Suppressor macrophage treated with lipopolysaccharide for 4 hours (primary cell): Measurements from ENCODE around the gene RARS1.
A peak's percentile ranks its signal among the peaks of the same experiment; 100 is the strongest.
"Not testable (repeated sequence)": the region's sequence is repeated elsewhere in the genome, so short reads cannot be mapped to it uniquely, and the experiment has no call there.

ENCODE experiments used
- DNase-seq: peaks from one replicate; pipeline ENCODE4 v3.0.0-alpha.2; 2020

RARS1 gene

DNA sequence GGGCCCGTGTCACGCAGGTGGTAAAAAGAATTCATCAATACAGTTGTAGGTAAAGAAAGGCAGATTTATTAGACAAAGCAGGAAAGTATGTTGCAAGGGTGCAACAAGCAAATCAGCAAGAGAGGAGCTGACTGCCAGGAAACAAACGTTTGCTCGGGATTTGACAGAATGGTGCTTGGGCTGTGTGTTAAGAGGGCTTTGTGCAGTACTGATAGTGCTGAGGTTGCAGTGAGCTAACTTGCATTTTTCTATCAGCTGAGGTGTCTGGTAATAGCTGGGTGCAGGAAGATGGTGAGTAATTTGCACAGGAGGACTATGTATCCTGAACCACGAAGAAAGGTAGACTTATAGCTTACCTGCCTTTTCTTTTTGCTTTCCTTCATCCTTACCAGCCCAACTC, 3.9 kb upstream of the RARS1 start:
- DNase-seq = no peak

DNA sequence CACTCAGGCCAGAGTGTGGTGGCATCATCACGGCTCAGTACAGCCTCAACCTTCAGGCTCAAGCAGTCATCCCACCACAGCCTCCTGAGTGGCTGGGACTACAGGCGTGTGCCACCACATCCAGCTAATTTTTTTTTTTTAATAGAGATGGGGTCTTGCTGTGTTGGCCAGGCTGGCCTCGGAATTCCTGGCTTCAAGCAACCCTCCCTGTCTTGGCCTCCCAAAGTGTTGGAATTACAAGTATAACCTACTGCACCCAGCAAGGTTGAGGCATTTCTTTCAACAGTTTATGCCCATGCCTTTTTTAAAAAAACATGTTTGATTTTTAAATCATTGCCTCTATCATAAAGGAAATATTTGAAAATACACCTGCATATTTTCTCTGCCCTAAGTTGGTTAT, 2.8 kb downstream of the RARS1 start:
- DNase-seq = no peak

DNA sequence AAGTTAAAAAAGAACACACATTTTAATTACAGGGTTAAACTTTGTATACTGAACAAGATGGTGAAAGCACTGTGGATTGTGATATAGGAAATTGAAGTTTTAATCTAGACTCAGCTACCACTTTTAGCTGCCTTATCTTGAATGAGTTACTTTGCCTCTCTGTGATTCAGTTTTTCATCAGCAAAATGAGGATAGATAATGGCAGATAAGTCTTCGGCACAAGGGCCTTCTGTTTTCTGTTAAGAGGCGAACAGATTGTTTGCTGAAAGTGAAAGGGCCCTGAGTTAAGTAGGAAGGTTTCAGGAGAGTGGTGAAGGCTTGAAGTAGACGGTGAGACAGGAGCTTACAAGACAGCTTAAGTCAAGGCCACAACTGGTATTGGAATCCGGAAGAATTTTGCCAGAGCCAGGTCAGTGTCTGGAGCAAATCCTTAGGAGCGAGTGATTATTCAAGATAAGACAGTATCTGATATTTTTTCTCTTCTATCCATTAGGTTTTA, 7.8 kb downstream of the RARS1 start:
- DNase-seq = no peak

DNA sequence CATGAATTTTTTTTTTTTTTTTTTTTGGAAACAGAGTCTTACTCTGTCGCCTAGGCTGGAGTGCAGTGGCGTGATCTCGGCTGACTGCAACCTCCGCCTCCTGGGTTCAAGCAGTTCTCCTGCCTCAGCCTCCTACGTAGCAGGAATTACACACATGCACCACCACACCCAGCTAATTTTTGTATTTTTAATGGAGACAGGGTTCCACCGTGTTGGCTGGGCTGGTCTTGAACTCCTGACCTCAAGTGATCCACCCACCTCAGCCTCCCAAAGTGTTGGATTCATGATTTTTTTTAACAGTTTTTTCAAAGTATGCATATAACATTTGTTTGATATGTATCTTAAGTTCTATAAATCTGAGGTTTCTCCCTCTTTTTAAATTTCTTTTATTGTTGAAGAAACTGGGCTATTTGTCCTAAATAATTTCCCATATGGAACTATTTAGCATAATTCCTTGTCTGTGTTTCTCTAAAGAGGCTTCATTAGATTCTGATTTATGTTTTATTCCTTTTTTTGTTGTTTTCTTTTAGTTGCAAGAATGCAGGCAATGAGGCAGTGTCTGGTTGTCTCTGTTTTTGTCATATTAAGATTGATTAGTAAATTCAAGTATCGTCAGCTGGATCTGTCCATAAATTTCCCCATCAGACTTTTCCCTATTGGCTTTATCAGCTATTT, 16.4 kb downstream of the RARS1 start:
- DNase-seq = no peak

DNA sequence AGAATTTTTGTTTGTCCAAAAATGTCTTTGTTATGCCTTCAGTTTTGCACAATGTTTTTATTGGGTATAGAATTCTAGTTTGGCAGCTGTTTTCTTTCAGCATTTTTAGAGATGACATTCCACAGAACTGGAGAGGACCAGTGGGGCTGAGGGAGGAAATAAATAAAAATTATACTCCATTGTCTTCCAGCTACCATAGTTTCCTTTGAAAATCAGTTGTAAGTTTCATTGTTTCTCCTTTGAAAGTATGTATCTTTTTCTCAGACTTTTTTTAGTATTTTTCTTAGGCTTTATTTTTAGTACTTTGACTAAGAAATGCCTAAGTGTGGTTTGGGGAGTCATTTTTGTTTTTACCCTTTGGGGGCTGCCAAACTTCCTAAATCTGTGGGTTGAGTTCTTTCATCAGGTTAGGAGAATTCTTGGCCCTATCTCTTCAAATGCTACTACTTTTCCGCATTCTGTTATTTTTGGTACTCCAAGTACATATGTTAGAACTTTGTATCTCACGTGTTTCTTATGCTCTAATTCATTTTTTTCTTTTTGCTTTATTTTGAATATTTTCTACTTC, 27.7 kb downstream of the RARS1 start:
- DNase-seq = no peak

DNA sequence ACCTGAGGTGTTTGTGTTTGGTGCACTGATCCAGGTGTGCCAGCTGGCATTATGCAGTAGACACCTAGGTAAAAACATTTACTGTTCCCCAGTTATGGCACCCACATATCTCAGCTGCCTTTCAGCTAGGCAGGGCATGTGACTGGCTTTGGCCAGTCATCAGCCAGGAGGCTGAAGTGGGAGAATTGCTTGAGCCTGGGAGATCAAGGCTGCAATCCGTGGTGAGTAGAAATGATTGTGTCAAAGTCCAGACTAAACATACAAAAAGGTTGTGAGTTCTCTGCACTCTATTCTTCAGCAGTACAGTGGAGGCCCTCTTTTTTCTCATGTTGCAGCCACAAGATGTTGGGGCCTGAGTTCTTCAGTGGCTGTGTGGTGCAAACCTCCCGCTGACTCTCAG, 39.6 kb downstream of the RARS1 start:
- DNase-seq = no peak

DNA sequence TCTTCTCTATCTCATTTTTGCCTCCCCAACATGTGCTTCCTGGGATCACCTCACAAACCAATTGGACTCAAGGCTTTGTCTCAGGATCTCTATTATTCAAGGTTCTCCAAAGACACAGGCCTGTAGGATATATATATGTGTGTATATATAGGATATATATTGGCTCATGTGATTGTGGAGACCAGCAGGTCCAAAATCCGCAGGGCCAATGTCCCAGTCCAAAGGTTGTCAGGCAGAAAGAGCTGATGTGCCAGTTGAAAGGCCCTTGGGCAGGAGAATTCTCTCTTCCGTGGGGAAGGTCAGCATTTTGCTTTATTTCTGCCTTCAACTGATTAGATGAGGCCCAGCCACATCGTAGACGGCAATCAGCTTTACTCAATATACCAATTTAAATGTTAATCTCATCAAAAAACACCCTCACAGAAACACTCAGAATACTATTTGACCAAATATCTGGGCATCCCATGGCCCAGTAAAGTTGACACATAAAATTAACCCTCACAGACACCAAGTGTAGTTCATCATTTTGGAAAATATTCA, 41.6 kb downstream of the RARS1 start:
- no peak for DNase-seq

DNA sequence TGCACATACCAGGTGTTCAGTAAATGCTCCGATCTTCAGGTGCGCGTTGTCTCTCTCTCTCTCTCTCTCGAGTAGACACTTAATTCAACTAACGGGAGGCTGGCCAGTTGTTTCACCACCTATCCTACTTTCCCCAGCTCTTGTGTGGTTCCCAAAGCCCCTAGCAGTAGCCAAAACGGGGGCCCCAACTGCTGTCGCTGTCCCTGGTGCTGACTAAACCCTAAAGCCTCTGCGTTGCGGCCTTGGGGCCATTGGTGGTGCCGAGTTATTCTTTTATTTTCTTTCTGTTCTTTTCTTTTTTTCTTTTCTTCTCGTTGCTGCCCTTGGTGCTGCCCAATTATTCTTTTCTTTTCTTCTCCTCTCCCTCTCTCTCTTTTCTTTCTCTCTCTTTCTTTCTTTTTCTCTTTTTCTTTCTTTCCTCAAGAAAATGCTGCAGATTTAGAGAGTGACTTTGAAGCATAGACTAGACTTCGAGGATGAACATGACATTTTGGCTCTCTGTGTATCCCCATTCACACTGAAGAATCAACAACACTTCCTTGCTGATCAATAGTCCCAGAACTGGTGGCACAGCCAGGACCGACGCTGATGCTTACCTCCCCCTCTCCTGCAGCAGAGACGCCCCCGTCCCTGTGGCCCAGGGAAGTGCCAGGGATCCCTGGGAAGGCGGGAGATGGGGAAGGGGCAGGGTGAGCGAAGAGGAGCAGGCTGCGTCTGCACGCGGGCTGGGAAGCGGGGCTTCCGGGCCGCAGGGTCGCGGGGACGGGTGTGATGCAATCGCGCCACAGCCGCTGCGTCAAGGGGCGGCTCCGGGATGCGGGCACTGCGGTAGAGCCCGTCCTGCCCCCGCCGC, 42.5 kb downstream of the RARS1 start, which contains the start of gene FBLL1:
FBLL1 (plus strand) TSS at position 785 of the 853 bp plus-strand sequence. CDS start 200 bp downstream, outside the sequence.
- DNase-seq = peak; percentile 9

DNA sequence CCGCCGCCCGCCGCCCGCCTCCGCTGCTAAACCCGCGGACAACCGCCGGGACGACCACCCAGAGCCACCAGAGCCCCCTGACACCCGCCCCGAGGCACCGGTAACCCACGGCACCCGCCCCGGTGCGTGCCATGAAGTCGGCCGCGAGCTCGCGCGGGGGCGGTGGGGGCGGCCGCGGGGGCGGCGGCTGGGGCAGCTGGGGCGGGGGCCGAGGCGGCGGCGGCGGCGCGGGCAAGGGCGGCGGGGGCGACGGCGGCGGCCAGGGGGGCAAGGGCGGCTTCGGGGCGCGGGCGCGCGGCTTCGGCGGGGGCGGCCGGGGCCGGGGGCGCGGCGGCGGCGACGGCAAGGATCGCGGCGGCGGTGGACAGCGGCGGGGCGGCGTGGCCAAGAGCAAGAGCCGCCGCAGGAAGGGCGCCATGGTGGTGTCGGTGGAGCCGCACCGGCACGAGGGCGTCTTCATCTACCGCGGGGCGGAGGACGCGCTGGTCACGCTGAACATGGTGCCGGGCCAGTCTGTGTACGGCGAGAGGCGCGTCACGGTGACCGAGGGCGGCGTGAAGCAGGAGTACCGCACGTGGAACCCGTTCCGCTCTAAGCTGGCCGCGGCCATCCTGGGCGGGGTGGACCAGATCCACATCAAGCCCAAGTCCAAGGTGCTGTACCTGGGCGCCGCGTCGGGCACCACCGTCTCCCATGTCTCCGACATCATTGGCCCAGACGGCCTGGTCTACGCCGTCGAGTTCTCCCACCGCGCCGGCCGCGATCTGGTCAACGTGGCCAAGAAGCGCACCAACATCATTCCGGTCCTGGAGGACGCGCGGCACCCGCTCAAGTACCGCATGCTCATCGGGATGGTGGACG, 43.3 kb downstream of the RARS1 start:
- peak; percentile 1 for DNase-seq

DNA sequence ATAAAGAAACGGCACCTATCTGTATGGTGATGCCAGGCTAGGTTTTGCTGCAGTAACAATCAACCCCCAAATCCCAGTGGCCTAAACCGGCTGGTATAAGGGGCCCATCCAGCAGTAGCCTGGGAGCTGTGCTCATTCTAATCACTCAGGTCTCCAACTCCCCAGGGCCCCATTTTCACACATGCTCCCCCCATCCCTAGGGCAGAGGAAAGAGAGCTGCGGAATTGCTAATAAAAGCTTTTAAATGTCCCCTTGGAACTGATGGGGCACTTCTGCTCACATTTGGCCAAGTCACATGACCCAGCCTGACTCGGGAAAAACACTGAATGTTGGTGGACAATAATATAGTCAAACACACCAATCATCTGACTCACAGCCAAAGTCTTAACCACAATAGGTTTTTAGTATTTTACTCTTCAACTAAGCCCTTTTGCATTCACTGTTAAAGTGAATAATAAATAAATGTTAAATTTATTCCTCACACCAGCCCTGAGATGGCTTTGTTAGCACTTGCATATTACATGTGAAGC, 44.4 kb downstream of the RARS1 start:
- no peak for DNase-seq

DNA sequence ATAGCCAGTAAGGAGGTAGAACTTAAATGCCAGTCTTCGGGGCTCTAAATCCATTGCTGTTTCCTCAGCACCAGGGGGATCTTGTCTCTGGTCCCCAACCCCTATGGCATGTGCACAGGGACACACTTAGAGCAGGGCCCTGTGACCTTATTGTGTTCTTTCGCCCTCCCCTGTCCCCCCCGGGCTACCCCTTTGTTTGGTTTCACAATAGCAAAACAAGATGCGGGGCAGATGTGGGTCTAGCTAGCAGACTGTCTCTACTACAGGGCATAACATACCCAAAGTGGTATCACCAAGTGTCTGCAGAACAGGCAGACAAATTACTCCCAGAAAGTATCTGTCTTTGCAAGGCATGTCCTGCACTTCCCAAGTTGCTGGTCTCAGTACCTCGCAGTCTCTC, 44.9 kb downstream of the RARS1 start:
- no peak for DNase-seq

DNA sequence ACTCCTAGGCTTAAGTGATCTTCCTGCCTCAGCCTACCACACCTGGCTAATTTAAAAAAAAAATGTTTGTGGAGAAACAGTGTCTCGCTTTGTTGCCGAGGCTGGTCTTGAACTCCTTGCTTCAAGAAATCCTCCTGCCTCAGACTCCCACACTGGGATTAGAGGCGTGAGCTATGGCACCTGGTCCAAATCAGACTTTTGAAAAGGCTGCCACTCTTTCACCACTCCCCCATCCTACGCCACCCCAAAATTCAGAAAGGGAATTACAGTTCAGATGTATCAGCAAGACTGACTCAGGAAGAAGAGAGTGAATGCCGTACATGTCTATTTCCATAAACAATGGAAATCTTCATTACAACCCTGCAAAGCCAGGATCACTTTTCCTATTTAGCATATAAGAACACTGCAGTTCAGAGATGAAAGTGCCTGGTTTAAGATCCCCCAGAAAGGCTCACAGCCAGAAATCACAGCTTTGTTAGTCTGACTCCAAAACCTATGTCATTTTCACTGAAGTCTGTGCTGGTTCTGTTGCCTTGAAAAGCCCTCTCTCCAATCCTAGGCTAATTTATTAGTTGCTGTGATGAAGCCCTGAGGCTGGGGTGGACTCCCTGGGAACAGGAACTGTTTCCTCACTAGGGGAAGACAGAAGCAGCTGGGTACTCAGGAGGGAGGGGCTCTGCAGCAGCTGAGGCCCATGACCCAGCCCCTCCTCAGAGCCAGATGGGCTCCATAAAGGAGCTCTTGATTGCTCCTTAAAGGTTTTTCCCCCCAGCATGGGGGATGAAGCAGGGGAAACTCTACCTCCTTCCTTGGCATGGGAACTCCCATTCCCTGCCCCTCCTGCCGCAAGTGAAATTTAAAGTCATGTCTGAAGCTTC, 46.0 kb downstream of the RARS1 start:
- no peak for DNase-seq

DNA sequence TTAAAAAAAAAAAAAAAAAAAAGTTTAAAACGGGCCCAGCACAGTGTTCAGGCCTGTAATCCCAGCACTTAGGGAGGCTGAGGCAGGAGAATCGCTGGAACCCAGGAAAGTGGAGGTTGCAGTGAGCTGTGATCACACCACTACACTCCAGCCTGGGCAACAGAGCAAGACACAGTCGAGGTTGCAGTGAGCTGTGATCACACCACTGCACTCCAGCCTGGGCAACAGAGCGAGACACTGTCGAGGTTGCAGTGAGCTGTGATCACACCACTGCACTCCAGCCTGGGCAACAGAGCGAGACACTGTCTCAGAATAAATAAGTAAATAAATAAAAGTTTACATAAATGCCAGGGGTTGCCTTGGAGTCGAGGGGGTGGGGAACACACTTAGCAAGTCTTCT, 48.1 kb downstream of the RARS1 start:
- not testable (repeated sequence) for DNase-seq

DNA sequence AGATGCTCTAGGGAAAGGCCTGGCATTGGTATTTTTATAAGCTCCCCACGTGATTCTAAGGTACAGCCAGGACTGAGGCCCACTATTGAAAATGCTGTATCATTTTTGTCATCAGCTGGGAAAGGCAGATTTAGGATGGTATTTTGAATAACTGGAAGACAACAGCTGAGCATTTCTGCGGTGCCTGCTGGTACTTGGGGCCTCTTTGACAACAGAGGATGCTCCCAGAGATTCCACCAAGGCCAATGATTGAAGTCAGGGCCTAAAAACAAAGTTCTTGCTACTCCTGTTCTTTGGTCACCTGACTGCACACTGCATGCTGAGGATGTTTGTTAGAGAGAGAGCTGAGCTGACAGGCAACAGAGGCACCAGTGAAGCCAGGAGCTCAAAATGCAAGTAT, 50.9 kb downstream of the RARS1 start:
- no peak for DNase-seq

DNA sequence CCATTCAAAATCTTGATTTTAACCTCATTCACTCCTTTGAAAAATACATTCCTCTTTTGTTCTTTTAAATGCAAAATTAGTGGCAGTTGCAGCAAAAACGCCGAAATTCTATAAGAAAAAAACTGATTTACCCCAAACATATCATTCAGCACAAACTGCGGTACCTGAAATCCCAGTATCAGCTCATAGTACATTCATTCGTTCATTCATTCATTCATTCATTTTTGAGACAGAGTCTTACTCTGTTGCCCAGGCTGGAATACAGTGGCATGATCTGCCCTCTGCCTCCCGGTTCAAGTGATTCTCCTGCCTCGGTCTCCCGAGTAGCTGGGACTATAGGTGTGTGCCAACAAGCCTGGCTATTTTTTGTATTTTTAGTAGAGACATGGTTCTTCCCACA, 63.3 kb downstream of the RARS1 start:
- no peak for DNase-seq

DNA sequence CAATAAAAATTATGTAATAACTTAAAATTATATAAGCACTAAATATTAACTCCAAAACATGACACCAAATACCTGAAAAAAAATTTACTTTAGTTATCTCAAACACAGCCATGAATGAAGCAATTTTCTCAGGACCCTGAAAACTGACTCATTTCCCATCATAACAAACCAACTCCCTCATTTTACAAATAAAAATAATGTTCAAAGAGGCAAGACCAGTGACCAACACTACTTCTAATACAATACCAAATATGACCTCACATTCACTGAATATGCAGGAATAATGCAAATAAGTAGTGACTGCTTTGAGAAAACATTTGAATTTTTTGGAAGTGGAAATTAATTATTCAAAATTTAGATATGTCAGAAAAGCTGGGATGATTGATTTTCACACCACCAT, 64.4 kb downstream of the RARS1 start:
- DNase-seq = no peak

DNA sequence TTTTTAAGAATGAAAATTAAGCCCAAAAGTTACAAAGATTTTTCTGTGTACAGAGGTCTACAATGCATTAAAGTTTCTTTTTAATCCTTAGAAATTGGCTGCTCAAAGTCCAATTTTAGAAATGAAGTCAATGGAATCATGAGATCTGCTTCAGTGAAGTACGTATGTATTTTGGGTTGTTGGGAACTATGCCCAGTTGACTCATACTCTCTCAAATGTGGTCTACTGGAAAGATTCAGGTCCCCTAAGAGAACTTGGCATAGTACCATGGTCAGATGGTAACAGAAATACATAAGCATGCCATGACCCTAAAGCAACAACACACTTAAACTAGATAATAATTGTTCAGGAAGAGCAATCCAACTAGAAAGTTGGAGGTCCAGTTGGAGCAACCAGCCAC, 65.9 kb downstream of the RARS1 start:
- DNase-seq = no peak

DNA sequence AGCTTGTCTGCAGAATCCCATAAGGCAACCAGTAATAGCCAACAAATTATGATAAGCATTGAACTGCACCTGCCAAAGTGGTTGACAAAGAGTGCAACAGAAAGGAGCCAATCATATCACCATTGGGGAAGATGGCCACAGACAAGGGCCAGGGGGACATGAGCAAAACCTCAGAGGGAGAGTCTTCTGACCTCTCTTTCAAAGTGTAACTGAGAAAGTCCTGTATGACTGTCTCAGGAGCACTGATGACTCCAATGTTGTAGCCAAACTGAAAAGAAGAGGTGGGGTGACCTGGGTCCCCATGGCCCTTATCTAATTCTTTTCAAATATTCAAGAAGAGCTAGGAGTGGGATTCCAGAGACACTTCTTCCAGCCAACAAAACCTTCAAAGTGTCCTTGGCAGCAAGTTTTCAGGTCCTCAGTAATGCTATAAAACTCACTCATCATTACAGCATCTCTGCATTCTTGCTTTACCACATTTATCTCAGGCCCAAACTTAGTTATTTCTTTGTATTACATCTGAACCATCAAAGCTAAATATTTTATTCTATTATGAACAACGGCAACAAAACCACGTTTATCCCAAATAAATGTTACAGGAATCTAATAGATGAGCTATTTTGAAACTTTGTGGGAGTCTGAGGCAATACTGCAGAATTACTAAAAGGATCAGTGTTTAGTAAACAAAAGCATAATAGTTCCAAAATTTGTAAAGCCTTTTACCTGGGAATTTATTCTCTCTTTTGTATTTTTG, 67.3 kb downstream of the RARS1 start:
- DNase-seq = no peak

DNA sequence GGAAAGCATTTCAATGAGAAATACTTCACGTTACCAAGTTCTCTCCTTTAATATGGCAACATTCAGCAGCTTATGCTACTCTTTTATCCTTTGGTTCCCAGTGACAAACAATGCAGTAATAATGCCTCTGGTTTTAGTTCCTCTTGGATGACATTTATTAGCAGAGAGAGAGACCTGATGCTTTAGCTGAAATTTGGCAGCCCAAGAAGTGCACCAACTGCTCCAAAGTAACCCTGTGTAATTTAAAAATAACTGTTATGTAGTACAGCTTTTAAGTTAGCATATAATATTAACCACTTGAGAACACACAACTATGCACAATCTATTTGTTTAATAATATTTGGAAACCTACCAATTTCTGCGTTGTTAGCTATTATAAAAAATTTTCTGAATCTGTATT, 71.1 kb downstream of the RARS1 start:
- no peak for DNase-seq

DNA sequence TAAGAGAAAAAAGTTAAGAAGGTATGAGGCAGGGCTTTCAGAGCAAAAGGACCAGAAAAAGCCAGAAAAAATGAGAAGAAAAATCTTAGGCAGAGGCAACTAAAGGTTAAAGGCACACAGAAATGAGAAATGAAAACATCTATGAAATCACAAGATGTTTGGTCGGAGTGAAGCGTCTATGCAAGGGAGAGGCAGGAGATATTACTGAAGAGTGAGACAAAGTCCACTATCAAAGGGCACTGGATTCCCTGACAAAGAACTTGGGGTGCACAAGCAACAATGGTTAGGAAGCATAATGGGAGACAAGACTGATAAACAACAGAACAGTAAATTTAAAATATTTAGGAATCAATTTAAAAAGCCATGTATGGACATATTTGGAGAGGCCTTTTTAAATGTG, 76.0 kb downstream of the RARS1 start:
- DNase-seq = no peak

DNA sequence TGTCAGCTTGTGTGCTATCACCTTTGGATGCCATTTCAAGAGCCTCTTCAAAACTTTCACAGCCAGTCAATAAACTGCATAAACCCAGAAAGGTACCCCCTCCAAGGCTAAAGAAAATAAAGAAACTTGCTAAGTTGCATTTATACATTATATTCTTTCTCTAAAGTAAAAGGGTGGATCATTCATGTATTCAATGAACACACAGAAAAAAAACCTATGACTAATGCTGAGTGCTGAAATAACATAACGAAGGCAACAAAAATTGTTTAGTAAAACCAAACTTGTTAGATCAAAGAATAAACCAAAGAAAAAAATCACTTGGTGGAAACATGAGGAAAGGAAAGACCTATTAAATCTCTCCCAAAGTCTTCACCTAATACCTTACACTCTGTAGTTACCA, 77.7 kb downstream of the RARS1 start:
- no peak for DNase-seq
